Ramos (cell line): ENCODE data around the gene FAM151B.
"Not testable (repeated sequence)": the region's sequence is repeated elsewhere in the genome, so short reads cannot be mapped to it uniquely, and the experiment has no call there.

Experiments used
- in situ Hi-C: fragments of 300-500 bp; cut with MboI; formaldehyde crosslinking; loops from one replicate; pipeline ENCODE4 v1.14.3; 2022; ENCODE audit warnings: low sequenced_read_pairs; ENCODE audit not compliant: unreplicated experiment

FAM151B gene

GRCh38 chr5:80487829-80488721 lies at the start of gene FAM151B:
Gene FAM151B, plus strand, starts transcription at chr5:80488100. Its CDS starts 24 bp downstream, at chr5:80488124.
- in situ Hi-C loops: no loop called here

- in situ Hi-C loops: no loop called here
Observed at GRCh38 chr5:80438739-80439138, 49.2 kb upstream of the FAM151B start.

- in situ Hi-C loops: no loop called here
Observed at GRCh38 chr5:80439213-80439612, 48.7 kb upstream of the FAM151B start.

- in situ Hi-C loops: no loop called here
Observed at GRCh38 chr5:80442742-80443141, 45.2 kb upstream of the FAM151B start.

GRCh38 chr5:80453366-80453765 lies 34.5 kb upstream of the FAM151B start:
- in situ Hi-C loops: no loop called here

- in situ Hi-C loops: no loop called here
Observed at GRCh38 chr5:80463269-80463668, 24.6 kb upstream of the FAM151B start.

GRCh38 chr5:80466669-80467485 lies 21.0 kb upstream of the FAM151B start:
- in situ Hi-C loops: no loop called here

- in situ Hi-C loops: no loop called here
Observed at GRCh38 chr5:80468131-80468530, 19.8 kb upstream of the FAM151B start.

GRCh38 chr5:80470631-80471030 lies 17.3 kb upstream of the FAM151B start:
- in situ Hi-C loops: not testable (repeated sequence)

GRCh38 chr5:80474929-80475328 lies 13.0 kb upstream of the FAM151B start:
- in situ Hi-C loops: no loop called here

- in situ Hi-C loops: no loop called here
Observed at GRCh38 chr5:80479713-80480112, 8.2 kb upstream of the FAM151B start.

- in situ Hi-C loops: no loop called here
Observed at GRCh38 chr5:80480354-80480753, 7.5 kb upstream of the FAM151B start.

- in situ Hi-C loops: no loop called here
Observed at GRCh38 chr5:80481019-80481893, 6.6 kb upstream of the FAM151B start.

- in situ Hi-C loops: no loop called here
Observed at GRCh38 chr5:80482578-80482977, 5.3 kb upstream of the FAM151B start.

GRCh38 chr5:80483636-80484232 lies 4.2 kb upstream of the FAM151B start:
- in situ Hi-C loops: no loop called here

GRCh38 chr5:80487444-80487828 lies 464 bp upstream of the FAM151B start:
- in situ Hi-C loops: no loop called here

GRCh38 chr5:80491296-80491695 lies 3.4 kb downstream of the FAM151B start:
- in situ Hi-C loops: no loop called here

GRCh38 chr5:80492741-80493140 lies 4.8 kb downstream of the FAM151B start:
- in situ Hi-C loops: no loop called here

GRCh38 chr5:80493443-80493842 lies 5.5 kb downstream of the FAM151B start:
- in situ Hi-C loops: not testable (repeated sequence)

GRCh38 chr5:80495891-80496290 lies 8.0 kb downstream of the FAM151B start:
- in situ Hi-C loops: no loop called here
